ENCODE data around the gene AMER3.

DNA sequence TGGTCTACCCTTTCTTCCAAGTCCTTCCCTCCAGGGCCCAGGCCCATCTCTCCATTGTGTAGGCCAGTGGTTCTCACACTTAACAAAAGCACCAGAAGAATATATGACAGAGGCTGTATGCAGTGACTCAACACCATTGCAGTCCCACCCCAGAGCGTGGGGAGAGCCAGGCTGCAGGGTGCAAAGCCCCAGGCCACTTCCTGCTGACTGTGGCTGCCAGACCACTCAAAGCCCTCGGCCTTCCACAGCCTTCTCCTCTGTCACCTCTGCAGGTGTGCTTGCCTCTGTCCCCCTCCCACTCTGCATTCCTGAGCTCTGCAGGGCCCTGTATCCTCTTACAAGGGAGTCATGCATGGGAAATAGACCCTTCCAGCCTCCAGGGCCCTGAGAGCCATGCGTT lies 41.0 kb downstream of the AMER3 start:
- TF ChIP-seq CTCF (IDR thresholded peaks at IDR 0.05; ENCODE audit: low read depth, low read length): no peak
- no peak for TF ChIP-seq POLR2A (IDR thresholded peaks at IDR 0.05; ENCODE audit: extremely low read depth, insufficient read length)
